ENCODE measurements around the gene TFPT. TPM values are rescaled to one million over a fixed set of nuclear protein-coding genes. Genes with fewer than 3 reads are reported as not detected.
"Not testable (repeated sequence)": the region's sequence is repeated elsewhere in the genome, so short reads cannot be mapped to it uniquely, and the experiment has no call there.

TFPT gene
- total and polyA plus RNA-seq, 2 donors (not counting 3 experiments of a cell fraction or from before 2014, with no cell fraction given), result 28.3 to 32.1 TPM

DNA sequence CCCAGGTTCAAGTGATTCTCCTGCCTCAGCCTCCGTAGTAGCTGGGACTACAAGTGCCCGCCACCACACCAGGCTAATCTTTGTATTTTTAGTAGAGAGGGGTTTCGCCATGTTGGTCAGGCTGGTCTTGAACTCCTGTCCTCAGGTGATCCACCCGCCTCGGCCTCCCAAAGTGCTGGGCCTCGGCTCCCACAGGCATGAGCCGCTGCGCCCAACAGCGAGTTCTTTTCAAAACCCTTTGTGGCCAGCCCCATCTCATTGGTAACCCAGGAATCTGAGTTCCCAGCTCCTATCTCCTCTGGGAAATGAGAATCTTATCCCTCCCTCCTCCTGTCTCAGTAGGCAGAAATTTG, 15.6 kb downstream of the TFPT start:
- H3K4me1 ChIP-seq (ENCODE audit: control insufficient read depth, extremely low read depth, insufficient read depth, low read length); FAIRE-seq; H3K4me2 ChIP-seq (ENCODE audit: insufficient read depth, low read length); POLR2A ChIA-PET; H3K79me2 ChIP-seq (ENCODE audit: control insufficient read depth, insufficient read depth, low read length); H3K27me3 ChIP-seq (ENCODE audit: control insufficient read depth in 2 of 2, insufficient read depth in 2 of 2, low read length in 2 of 2); H3K4me3 ChIP-seq (replicated peaks in 1 of 3; ENCODE audit: insufficient read depth in 1 of 3, low read depth in 1 of 3, low read length in 3 of 3); BruUV-seq (replicated peaks); H3K9me1 ChIP-seq (replicated peaks; ENCODE audit: control insufficient read depth, extremely low read depth, insufficient read depth, low read length); H3K36me3 ChIP-seq (ENCODE audit: control insufficient read depth in 2 of 2, extremely low read depth in 1 of 2, insufficient read depth in 2 of 2, low read length in 2 of 2); H3K9ac ChIP-seq (replicated peaks; ENCODE audit: extremely low read depth, insufficient read depth, low read length); H3K9me3 ChIP-seq (replicated peaks; ENCODE audit: control insufficient read depth, insufficient read depth, low read length); H3K27ac ChIP-seq (ENCODE audit: insufficient read depth, low read depth, low read length); H2AFZ ChIP-seq (ENCODE audit: low read depth, low read length); dilution Hi-C loops (cut with MboI; ENCODE audit: extremely low pct_ligation_motif_present, low sequenced_read_pairs); H4K20me1 ChIP-seq (replicated peaks; ENCODE audit: control insufficient read depth, extremely low read depth, insufficient read depth, low read length); DNase-seq (ENCODE audit: low read depth, low spot score): not testable (repeated sequence)
- CTCF ChIA-PET, result interaction anchor here (0.6 to 2.4 kb wide), 3 partner anchors 70 to 291 kb away, joined by 3 to 5 read pairs (median 3); no protein-coding TSS in a partner anchor
- intact Hi-C loops (cut with micrococcal nuclease), result loop anchor here (5.0 kb wide), 1 partner anchor 193 kb away; the partner anchor contains the start of gene CACNG7

- no peaks in the 10 kb centered on the region for H3K9me1 ChIP-seq (replicated peaks; ENCODE audit: control insufficient read depth, extremely low read depth, insufficient read depth, low read length)
- H3K9me3 ChIP-seq (replicated peaks; ENCODE audit: control insufficient read depth, insufficient read depth, low read length), result no peaks in the 10 kb centered on the region
- POLR2A ChIA-PET, result no interaction called here
- no peaks in the 10 kb centered on the region for H4K20me1 ChIP-seq (replicated peaks; ENCODE audit: control insufficient read depth, extremely low read depth, insufficient read depth, low read length)
- no peaks in the 10 kb centered on the region for H3K27me3 ChIP-seq (ENCODE audit: control insufficient read depth in 2 of 2, insufficient read depth in 2 of 2, low read length in 2 of 2)
- H3K79me2 ChIP-seq (ENCODE audit: control insufficient read depth, insufficient read depth, low read length), result peaks cover 8% of the 10 kb centered on the region
- H3K4me2 ChIP-seq (ENCODE audit: insufficient read depth, low read length), result no peak overlapping the region
- H2AFZ ChIP-seq (ENCODE audit: low read depth, low read length), result no peak overlapping the region
- no peak for FAIRE-seq
- H3K36me3 ChIP-seq (ENCODE audit: control insufficient read depth in 2 of 2, extremely low read depth in 1 of 2, insufficient read depth in 2 of 2, low read length in 2 of 2), result no peaks in the 10 kb centered on the region
- no peak overlapping the region for H3K4me3 ChIP-seq (replicated peaks in 1 of 3; ENCODE audit: insufficient read depth in 1 of 3, low read depth in 1 of 3, low read length in 3 of 3)
- intact Hi-C loops (cut with micrococcal nuclease), result loop anchor here (5.0 kb wide), 1 partner anchor 192 kb away; the partner anchor contains the start of gene CACNG7
- H3K27ac ChIP-seq (ENCODE audit: insufficient read depth, low read depth, low read length), result no peak overlapping the region
- no TSS peak for BruUV-seq (replicated peaks)
- no peak overlapping the region for H3K9ac ChIP-seq (replicated peaks; ENCODE audit: extremely low read depth, insufficient read depth, low read length)
- CTCF ChIA-PET, result interaction anchor here (0.6 to 2.7 kb wide), 4 partner anchors 10 to 306 kb away, joined by 3 to 10 read pairs (median 4); no protein-coding TSS in a partner anchor
- TF ChIP-seq POLR2A (IDR thresholded peaks at IDR 0.05; ENCODE audit: low read depth, low read length) (no peak), CTCF (IDR thresholded peaks at IDR 0.05; ENCODE audit: extremely low read depth in 1 of 2, insufficient read depth in 1 of 2, low read depth in 1 of 2, low read length in 2 of 2) (no peak), POLR2AphosphoS5 (IDR thresholded peaks at IDR 0.05; ENCODE audit: insufficient read depth, low read depth, low read length) (no peak), MYC (IDR thresholded peaks at IDR 0.05; ENCODE audit: low read depth, low read length) (no peak)
- TF ChIP-seq, protein P1, sequence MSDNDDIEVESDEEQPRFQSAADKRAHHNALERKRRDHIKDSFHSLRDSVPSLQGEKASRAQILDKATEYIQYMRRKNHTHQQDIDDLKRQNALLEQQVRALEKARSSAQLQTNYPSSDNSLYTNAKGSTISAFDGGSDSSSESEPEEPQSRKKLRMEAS (IDR thresholded peaks at IDR 0.05; ENCODE audit: insufficient read depth, insufficient read length), result no peak
- dilution Hi-C loops (cut with MboI; ENCODE audit: extremely low pct_ligation_motif_present, low sequenced_read_pairs), result no loop called here
- no peaks in the 10 kb centered on the region for H3K4me1 ChIP-seq (ENCODE audit: control insufficient read depth, extremely low read depth, insufficient read depth, low read length)
- DNase-seq (ENCODE audit: low read depth, low spot score), result no peak
These were observed 16.1 kb downstream of the TFPT start for GRCh38 chr19:54099190-54099902.

Measured in endothelial cell of umbilical vein (primary cell).